ENCODE data around the gene STK39.

Gene STK39

GRCh38 chr2:168207851-168208250 lies 39.5 kb downstream of the STK39 start:
- DNase-seq = no peak

GRCh38 chr2:168203762-168204693 lies 43.4 kb downstream of the STK39 start:
- no peak for DNase-seq

- no peak for DNase-seq
Measured at GRCh38 chr2:168201584-168202116, 45.7 kb downstream of the STK39 start.

- no peak for DNase-seq
Measured at GRCh38 chr2:168200930-168201583, 46.3 kb downstream of the STK39 start.

- DNase-seq = peak in 1 of 2 donors; percentile 12
Measured at GRCh38 chr2:168198476-168199207, 48.8 kb downstream of the STK39 start.

GRCh38 chr2:168196764-168197180 lies 50.6 kb downstream of the STK39 start:
- DNase-seq = no peak

- no peak for DNase-seq
Measured at GRCh38 chr2:168194784-168195522, 52.4 kb downstream of the STK39 start.

GRCh38 chr2:168192839-168193616 lies 54.4 kb downstream of the STK39 start:
- peak; percentile 14 to 18 for DNase-seq

GRCh38 chr2:168191955-168192785 lies 55.2 kb downstream of the STK39 start:
- DNase-seq = no peak

- DNase-seq = no peak
Measured at GRCh38 chr2:168190590-168191336, 56.6 kb downstream of the STK39 start.

GRCh38 chr2:168189835-168190569 lies 57.4 kb downstream of the STK39 start:
- no peak for DNase-seq

GRCh38 chr2:168188002-168188401 lies 59.4 kb downstream of the STK39 start:
- DNase-seq = no peak

- no peak for DNase-seq
Measured at GRCh38 chr2:168186452-168186851, 60.9 kb downstream of the STK39 start.

GRCh38 chr2:168185583-168186274 lies 61.7 kb downstream of the STK39 start:
- DNase-seq = peak; percentile 58 to 77

- DNase-seq = peak; percentile 23 to 40
Measured at GRCh38 chr2:168184681-168185513, 62.5 kb downstream of the STK39 start.

GRCh38 chr2:168183308-168183997 lies 63.9 kb downstream of the STK39 start:
- DNase-seq = no peak

Data from inflammatory macrophage (primary cell).